Measurements from ENCODE around the gene CTNNA2. TPM values are rescaled to one million over a fixed set of nuclear protein-coding genes. Genes with fewer than 3 reads are reported as not detected.

Gene CTNNA2
- total and polyA plus RNA-seq, 12 donors: 0.12 to 5.0 (median 1.4) TPM; not detected in 1

DNA sequence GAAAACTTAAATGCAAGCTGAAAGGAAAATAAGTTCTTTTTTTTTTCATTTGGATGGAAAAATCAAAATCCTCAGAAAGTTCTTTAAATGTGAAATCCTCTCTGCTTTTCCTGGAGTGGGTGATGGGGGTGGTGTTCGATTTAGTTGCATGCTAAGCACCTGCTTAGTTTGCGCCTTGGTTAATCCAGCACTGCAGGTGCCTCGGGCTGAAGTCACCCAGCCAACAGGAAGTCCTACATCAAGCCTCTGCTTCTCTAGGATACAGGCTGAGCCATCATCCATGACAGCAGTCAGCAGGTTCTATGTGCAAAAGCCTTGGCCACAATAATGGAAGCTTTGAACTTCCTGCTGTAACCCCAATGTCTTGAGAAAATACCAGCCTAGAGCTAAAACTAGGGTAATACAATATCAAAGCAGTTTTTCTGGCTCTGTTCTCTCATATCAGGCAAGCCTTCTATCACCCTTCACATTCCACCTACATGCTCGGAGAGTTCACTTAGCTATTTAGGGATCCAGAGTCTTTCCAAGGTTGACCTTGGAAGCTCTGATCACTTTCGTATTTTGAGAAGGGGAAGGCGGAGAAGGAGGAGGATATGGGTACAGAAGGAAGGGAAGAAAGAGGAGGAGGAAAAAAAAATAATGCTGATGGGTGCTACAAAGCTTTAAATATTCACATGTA lies 907.8 kb downstream of the CTNNA2 start:
- Histone ChIP-seq H3K36me3 (replicated peaks in 1 of 2) (no peaks in the 10 kb centered on the region), H3K4me1 (replicated peaks in 1 of 2) (no peaks in the 10 kb centered on the region), H3K4me3 (no peak overlapping the region), H3K27ac (no peak overlapping the region), H3K9me3 (replicated peaks in 1 of 3) (no peaks in the 10 kb centered on the region), H3K27me3 (no peaks in the 10 kb centered on the region)
- intact Hi-C loops (cut with DNase I): no loop called here
- DNase-seq: no peak
- TF ChIP-seq POLR2A (IDR thresholded peaks at IDR 0.05): no peak
- TF ChIP-seq, protein P1, sequence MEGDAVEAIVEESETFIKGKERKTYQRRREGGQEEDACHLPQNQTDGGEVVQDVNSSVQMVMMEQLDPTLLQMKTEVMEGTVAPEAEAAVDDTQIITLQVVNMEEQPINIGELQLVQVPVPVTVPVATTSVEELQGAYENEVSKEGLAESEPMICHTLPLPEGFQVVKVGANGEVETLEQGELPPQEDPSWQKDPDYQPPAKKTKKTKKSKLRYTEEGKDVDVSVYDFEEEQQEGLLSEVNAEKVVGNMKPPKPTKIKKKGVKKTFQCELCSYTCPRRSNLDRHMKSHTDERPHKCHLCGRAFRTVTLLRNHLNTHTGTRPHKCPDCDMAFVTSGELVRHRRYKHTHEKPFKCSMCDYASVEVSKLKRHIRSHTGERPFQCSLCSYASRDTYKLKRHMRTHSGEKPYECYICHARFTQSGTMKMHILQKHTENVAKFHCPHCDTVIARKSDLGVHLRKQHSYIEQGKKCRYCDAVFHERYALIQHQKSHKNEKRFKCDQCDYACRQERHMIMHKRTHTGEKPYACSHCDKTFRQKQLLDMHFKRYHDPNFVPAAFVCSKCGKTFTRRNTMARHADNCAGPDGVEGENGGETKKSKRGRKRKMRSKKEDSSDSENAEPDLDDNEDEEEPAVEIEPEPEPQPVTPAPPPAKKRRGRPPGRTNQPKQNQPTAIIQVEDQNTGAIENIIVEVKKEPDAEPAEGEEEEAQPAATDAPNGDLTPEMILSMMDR (IDR thresholded peaks at IDR 0.05): no peak
- 55 to 66% (median 59%) methylated on average over 6 of the region's 6 CpGs for WGBS, 4 donors

DNA sequence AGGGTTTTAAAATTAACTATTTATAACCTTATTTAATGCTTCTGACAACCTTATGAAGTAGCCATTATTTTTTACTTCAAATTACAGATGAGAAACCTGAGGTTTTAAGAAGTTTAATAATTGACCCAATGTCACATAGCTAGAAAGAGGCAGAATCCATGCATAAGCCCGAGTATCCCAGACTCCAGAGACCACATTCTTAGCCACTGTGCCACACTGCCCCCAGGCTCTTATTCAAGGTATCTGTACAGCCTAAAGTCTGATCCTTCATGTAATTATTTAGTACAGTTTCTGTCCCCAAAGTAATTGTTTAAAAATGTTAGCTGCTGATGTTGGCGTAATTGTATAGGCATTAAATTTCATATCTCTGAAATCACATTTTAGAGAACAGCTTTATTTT lies 916.4 kb downstream of the CTNNA2 start:
- Histone ChIP-seq H3K27ac (no peak overlapping the region), H3K36me3 (replicated peaks in 1 of 2) (no peaks in the 10 kb centered on the region), H3K4me1 (replicated peaks in 1 of 2) (no peaks in the 10 kb centered on the region), H3K27me3 (no peaks in the 10 kb centered on the region), H3K9me3 (replicated peaks in 1 of 3) (no peaks in the 10 kb centered on the region), H3K4me3 (no peak overlapping the region)
- WGBS, 4 donors: 69 to 79% (median 77%) methylated on average over 2 of the region's 2 CpGs
- no peak for TF ChIP-seq POLR2A (IDR thresholded peaks at IDR 0.05)
- TF ChIP-seq, protein P1 (IDR thresholded peaks at IDR 0.05): no peak
- DNase-seq: no peak
- intact Hi-C loops (cut with DNase I): no loop called here

GRCh38 chr2:80437959-80438358 lies 925.1 kb downstream of the CTNNA2 start:
- Histone ChIP-seq H3K4me1 (replicated peaks in 1 of 2) (no peaks in the 10 kb centered on the region), H3K4me3 (no peak overlapping the region), H3K27ac (no peak overlapping the region), H3K36me3 (replicated peaks in 1 of 2) (no peaks in the 10 kb centered on the region), H3K9me3 (replicated peaks in 1 of 3) (no peaks in the 10 kb centered on the region), H3K27me3 (no peaks in the 10 kb centered on the region)
- TF ChIP-seq, protein P1 (IDR thresholded peaks at IDR 0.05): no peak
- no peak for TF ChIP-seq POLR2A (IDR thresholded peaks at IDR 0.05)
- WGBS, 4 donors: 74 to 92% (median 87%) methylated on average over 5 of the region's 5 CpGs
- intact Hi-C loops (cut with DNase I): no loop called here
- DNase-seq: no peak

DNA sequence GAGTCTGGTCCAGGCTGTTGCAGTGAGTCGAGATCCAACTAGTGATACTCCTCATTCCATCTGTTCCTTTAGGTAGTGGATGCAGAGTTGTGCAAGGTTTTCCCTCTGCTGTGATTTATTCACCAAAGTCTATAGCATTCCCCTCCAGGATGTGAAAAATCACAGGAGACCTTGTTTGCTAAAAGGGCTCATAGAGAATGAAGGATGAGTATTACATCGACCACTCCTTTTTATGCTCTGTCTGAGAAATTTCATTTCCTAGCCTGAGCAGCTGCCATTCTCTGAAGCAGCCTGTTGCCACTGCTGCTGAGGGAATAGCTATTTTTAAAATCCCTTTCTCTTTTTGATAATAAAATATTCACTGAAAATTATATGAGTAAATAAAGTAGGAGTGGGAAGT lies 925.8 kb downstream of the CTNNA2 start:
- no peaks in the 10 kb centered on the region for H3K36me3 ChIP-seq (replicated peaks in 1 of 2)
- intact Hi-C loops (cut with DNase I): no loop called here
- H3K9me3 ChIP-seq (replicated peaks in 1 of 3): no peaks in the 10 kb centered on the region
- no peak overlapping the region for H3K4me3 ChIP-seq
- TF ChIP-seq, protein P1 (IDR thresholded peaks at IDR 0.05): no peak
- TF ChIP-seq POLR2A (IDR thresholded peaks at IDR 0.05): no peak
- H3K27ac ChIP-seq: no peak overlapping the region
- 50 to 68% (median 61%) methylated on average over 2 of the region's 2 CpGs for WGBS, 4 donors
- H3K4me1 ChIP-seq (replicated peaks in 1 of 2): no peaks in the 10 kb centered on the region
- DNase-seq: no peak
- no peaks in the 10 kb centered on the region for H3K27me3 ChIP-seq
